Peyer's patch (tissue), 4 donors: ENCODE data around the gene ARMS2.

Experiments
- POLR2A ChIP-seq, 2 donors: fragments of 450-650 bp; IDR thresholded peaks; one replicate each; pipeline ENCODE4 v1.5.1; 2017; ENCODE audit warnings: antibody characterized with exemption in 2 of 2, mild to moderate bottlenecking in 2 of 2, moderate library complexity in 2 of 2
- TF ChIP-seq, protein P1 (sequence below), 6 experiments: fragments of 450-650 bp in 4 of 6; fragments of 200-600 bp in 2 of 6; sonication (generic) in 1 of 6; IDR thresholded peaks; one replicate each; pipeline ENCODE4 v1.5.1; 2017 to 2019; ENCODE audit warnings: antibody characterized with exemption in 6 of 6, mild to moderate bottlenecking in 3 of 6, moderate library complexity in 1 of 6

DNA sequence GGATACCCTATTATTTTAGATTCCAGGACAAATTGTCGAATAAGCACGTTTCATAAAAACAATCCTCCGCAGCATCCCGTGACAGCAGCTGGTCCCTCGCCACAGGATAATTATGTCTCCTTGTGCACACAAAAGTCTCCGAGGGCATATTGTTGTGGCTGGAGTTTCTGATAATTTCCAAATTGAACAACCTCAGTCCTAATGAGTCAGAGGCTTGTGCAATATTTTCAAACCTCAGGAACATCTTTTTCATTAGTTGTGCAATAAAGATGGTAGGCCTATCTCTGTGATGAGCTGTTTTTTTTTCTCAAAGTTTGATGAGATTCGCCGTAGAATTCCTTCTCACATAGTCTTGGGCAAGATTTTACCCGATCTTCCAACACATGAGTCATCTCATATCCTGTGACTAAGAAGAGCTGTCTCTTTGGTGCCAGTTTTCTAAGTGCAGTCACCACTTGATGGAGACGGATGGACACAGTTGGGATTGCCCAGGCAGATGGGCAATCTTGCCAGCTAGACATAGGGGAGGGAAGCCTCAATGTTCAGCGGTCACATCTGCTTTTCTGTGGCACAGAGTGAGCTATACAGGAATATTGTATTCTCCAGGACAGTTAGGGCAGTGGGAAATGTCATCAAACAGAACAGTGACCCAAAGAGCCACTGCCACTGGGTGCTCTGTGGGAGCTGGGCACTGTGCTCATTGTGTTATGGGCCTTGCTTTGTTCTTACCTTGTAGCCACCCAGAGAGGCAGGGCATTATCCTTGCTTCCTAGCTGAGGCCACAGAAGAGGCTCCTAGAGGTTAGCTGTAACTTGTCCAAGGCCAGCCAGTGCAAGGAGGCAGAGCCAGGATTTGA lies 14.7 kb downstream of the ARMS2 start:
- TF ChIP-seq, protein P1, sequence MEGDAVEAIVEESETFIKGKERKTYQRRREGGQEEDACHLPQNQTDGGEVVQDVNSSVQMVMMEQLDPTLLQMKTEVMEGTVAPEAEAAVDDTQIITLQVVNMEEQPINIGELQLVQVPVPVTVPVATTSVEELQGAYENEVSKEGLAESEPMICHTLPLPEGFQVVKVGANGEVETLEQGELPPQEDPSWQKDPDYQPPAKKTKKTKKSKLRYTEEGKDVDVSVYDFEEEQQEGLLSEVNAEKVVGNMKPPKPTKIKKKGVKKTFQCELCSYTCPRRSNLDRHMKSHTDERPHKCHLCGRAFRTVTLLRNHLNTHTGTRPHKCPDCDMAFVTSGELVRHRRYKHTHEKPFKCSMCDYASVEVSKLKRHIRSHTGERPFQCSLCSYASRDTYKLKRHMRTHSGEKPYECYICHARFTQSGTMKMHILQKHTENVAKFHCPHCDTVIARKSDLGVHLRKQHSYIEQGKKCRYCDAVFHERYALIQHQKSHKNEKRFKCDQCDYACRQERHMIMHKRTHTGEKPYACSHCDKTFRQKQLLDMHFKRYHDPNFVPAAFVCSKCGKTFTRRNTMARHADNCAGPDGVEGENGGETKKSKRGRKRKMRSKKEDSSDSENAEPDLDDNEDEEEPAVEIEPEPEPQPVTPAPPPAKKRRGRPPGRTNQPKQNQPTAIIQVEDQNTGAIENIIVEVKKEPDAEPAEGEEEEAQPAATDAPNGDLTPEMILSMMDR (IDR thresholded peaks at IDR 0.05) = no peak
- TF ChIP-seq POLR2A (IDR thresholded peaks at IDR 0.05) = no peak
